ENCODE results near the gene CDH24. TPM values are rescaled to one million over a fixed set of nuclear protein-coding genes. Genes with fewer than 3 reads are reported as not detected.
A peak's percentile ranks its signal among the peaks of the same experiment; 100 is the strongest.

Gene CDH24
- total and polyA plus RNA-seq, 2 donors (not counting 1 experiment from before 2014, with no cell fraction given) = 0.96 to 1.0 TPM

DNA sequence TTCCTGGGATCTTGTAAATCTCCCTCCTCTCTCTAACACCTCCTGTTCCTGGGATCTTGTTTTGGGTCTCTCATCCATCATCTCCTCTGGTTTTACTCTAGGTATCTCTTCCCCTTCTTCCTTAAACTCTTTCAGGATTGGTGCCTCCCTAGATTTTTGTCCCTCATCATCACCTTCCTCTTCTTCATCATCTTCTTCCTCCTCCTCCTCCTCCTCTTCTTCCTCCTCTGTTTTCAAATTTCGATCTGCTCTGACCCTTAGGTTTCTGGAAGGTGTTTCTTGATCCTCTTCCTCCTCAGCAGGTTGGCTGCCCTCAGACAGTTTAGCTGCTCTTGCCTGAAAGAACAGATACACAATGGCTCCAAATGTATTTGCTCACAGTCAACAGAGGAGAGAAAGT lies 23.2 kb upstream of the CDH24 start:
- no peak overlapping the region for H3K27ac Mint-ChIP-seq
- Histone ChIP-seq H3K4me3 (ENCODE audit: control extremely low read depth in 1 of 5, extremely low read depth in 1 of 5, insufficient read depth in 1 of 5, low read depth in 2 of 5, low read length in 4 of 5) (no peak overlapping the region), H3K9me3 (ENCODE audit: control extremely low read depth in 1 of 3, control insufficient read depth in 2 of 3, insufficient read depth in 1 of 3, low read length in 2 of 3) (no peaks in the 10 kb centered on the region), H3K27ac (ENCODE audit: low read length in 2 of 2) (no peak overlapping the region), H3K4me1 (ENCODE audit: control insufficient read depth in 2 of 2, insufficient read depth in 2 of 2, low read length in 2 of 2) (no peaks in the 10 kb centered on the region), H4K20me1 (ENCODE audit: control insufficient read depth, insufficient read depth, low read length, poor library complexity, severe bottlenecking) (peaks cover 41% of the 10 kb centered on the region), H3K36me3 (replicated peaks in 1 of 2; ENCODE audit: control extremely low read depth in 1 of 2, control insufficient read depth in 1 of 2, extremely low read depth in 1 of 2, insufficient read depth in 2 of 2, low read length in 1 of 2) (peaks cover 21 to 87% of the 10 kb centered on the region in 2 experiments), H3K27me3 (replicated peaks in 1 of 4; ENCODE audit: control extremely low read depth in 1 of 4, control insufficient read depth in 3 of 4, insufficient read depth in 4 of 4, low read length in 3 of 4) (no peaks in the 10 kb centered on the region), H2AFZ (ENCODE audit: insufficient read depth, low read depth, low read length, poor library complexity, severe bottlenecking) (no peak overlapping the region), H3K79me2 (ENCODE audit: control insufficient read depth, insufficient read depth, low read length) (peaks cover 23% of the 10 kb centered on the region), H3K9ac (ENCODE audit: low read length) (no peak overlapping the region), H3K4me2 (replicated peaks; ENCODE audit: low read depth, low read length, poor library complexity, severe bottlenecking) (no peak overlapping the region)
- no peak overlapping the region for H3K4me3 Mint-ChIP-seq
- intact Hi-C loops (cut with micrococcal nuclease) = no loop called here
- no peak for TF ChIP-seq EZH2 (IDR thresholded peaks at IDR 0.05; ENCODE audit: borderline replicate concordance, insufficient read depth, low read depth, low read length, poor library complexity, severe bottlenecking)
- TF ChIP-seq, protein P1, sequence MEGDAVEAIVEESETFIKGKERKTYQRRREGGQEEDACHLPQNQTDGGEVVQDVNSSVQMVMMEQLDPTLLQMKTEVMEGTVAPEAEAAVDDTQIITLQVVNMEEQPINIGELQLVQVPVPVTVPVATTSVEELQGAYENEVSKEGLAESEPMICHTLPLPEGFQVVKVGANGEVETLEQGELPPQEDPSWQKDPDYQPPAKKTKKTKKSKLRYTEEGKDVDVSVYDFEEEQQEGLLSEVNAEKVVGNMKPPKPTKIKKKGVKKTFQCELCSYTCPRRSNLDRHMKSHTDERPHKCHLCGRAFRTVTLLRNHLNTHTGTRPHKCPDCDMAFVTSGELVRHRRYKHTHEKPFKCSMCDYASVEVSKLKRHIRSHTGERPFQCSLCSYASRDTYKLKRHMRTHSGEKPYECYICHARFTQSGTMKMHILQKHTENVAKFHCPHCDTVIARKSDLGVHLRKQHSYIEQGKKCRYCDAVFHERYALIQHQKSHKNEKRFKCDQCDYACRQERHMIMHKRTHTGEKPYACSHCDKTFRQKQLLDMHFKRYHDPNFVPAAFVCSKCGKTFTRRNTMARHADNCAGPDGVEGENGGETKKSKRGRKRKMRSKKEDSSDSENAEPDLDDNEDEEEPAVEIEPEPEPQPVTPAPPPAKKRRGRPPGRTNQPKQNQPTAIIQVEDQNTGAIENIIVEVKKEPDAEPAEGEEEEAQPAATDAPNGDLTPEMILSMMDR (IDR thresholded peaks at IDR 0.05) = no peak
- ATAC-seq (ENCODE audit: low read depth) (no peak), DNase-seq (no peak)
- WGBS (ENCODE audit: insufficient coverage) = no CpG with 5 or more reads among the region's 1 CpG
- no peaks in the 10 kb centered on the region for H3K4me1 Mint-ChIP-seq
- ChIA-PET CTCF (interaction anchor here (0.9 to 2.2 kb wide), 4 partner anchors 9 to 565 kb away, joined by 3 to 8 read pairs (median 4); no protein-coding TSS in a partner anchor), POLR2A (no interaction called here)
- H3K9me3 Mint-ChIP-seq (ENCODE audit: insufficient read depth) = no peaks in the 10 kb centered on the region
- H3K27me3 Mint-ChIP-seq = no peaks in the 10 kb centered on the region

DNA sequence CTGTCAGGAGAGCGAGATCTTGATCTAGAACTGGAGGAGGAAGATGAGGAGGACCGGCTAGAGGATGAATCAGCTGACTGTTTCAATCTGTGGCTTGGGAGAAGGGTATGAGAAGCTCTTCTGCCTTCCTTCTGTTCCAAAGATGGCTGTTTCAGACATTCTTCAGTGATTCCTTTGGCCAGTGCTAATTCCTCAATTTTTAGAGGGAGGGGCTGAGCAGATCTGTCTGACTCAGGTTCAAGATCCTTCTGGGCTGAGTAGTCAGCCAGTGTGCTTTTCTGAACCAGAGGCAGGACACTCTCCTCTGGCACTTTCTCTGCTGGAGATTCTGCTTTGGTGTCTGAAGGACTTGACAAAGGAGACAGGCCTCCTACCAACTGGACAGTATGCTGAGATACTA lies 22.4 kb upstream of the CDH24 start:
- no peak for TF ChIP-seq EZH2 (IDR thresholded peaks at IDR 0.05; ENCODE audit: borderline replicate concordance, insufficient read depth, low read depth, low read length, poor library complexity, severe bottlenecking)
- TF ChIP-seq, protein P1 (IDR thresholded peaks at IDR 0.05) = no peak
- H4K20me1 ChIP-seq (ENCODE audit: control insufficient read depth, insufficient read depth, low read length, poor library complexity, severe bottlenecking) = peaks cover 43% of the 10 kb centered on the region
- H3K9ac ChIP-seq (ENCODE audit: low read length) = no peak overlapping the region
- no peaks in the 10 kb centered on the region for H3K4me1 ChIP-seq (ENCODE audit: control insufficient read depth in 2 of 2, insufficient read depth in 2 of 2, low read length in 2 of 2)
- ChIA-PET POLR2A (no interaction called here), CTCF (interaction anchor here (0.6 to 2.2 kb wide), 5 partner anchors 9 to 565 kb away, joined by 3 to 6 read pairs (median 3); partner anchors contain the start of gene CDH24)
- intact Hi-C loops (cut with micrococcal nuclease) = no loop called here
- no peaks in the 10 kb centered on the region for H3K9me3 Mint-ChIP-seq (ENCODE audit: insufficient read depth)
- no peak overlapping the region for H3K27ac Mint-ChIP-seq
- peak overlapping the region in 1 of 2 donors; percentile 4 for H3K27ac ChIP-seq (ENCODE audit: low read length in 2 of 2)
- no peak overlapping the region for H3K4me3 Mint-ChIP-seq
- ATAC-seq (ENCODE audit: low read depth) (no peak), DNase-seq (no peak)
- H3K79me2 ChIP-seq (ENCODE audit: control insufficient read depth, insufficient read depth, low read length) = peaks cover 26% of the 10 kb centered on the region
- no peaks in the 10 kb centered on the region for H3K9me3 ChIP-seq (ENCODE audit: control extremely low read depth in 1 of 3, control insufficient read depth in 2 of 3, insufficient read depth in 1 of 3, low read length in 2 of 3)
- H3K27me3 Mint-ChIP-seq = no peaks in the 10 kb centered on the region
- no peak overlapping the region for H2AFZ ChIP-seq (ENCODE audit: insufficient read depth, low read depth, low read length, poor library complexity, severe bottlenecking)
- H3K36me3 ChIP-seq (replicated peaks in 1 of 2; ENCODE audit: control extremely low read depth in 1 of 2, control insufficient read depth in 1 of 2, extremely low read depth in 1 of 2, insufficient read depth in 2 of 2, low read length in 1 of 2) = peaks cover 23 to 84% of the 10 kb centered on the region in 2 experiments
- no peaks in the 10 kb centered on the region for H3K27me3 ChIP-seq (replicated peaks in 1 of 4; ENCODE audit: control extremely low read depth in 1 of 4, control insufficient read depth in 3 of 4, insufficient read depth in 4 of 4, low read length in 3 of 4)
- H3K4me2 ChIP-seq (replicated peaks; ENCODE audit: low read depth, low read length, poor library complexity, severe bottlenecking) = no peak overlapping the region
- peaks cover 2% of the 10 kb centered on the region for H3K4me1 Mint-ChIP-seq
- WGBS (ENCODE audit: insufficient coverage) = 100% methylated on average over 2 of the region's 2 CpGs
- H3K4me3 ChIP-seq (ENCODE audit: control extremely low read depth in 1 of 5, extremely low read depth in 1 of 5, insufficient read depth in 1 of 5, low read depth in 2 of 5, low read length in 4 of 5) = no peak overlapping the region

Data from B cell (primary cell).